NCI-H345 (cell line): ENCODE data around the gene CDC27.
"Not testable (repeated sequence)": the region's sequence is repeated elsewhere in the genome, so short reads cannot be mapped to it uniquely, and the experiment has no call there.

Experiments
- DNase-seq: peaks from one replicate; lab custom pipeline; 2025; lab: John Stamatoyannopoulos, UW

CDC27 gene, protein sequence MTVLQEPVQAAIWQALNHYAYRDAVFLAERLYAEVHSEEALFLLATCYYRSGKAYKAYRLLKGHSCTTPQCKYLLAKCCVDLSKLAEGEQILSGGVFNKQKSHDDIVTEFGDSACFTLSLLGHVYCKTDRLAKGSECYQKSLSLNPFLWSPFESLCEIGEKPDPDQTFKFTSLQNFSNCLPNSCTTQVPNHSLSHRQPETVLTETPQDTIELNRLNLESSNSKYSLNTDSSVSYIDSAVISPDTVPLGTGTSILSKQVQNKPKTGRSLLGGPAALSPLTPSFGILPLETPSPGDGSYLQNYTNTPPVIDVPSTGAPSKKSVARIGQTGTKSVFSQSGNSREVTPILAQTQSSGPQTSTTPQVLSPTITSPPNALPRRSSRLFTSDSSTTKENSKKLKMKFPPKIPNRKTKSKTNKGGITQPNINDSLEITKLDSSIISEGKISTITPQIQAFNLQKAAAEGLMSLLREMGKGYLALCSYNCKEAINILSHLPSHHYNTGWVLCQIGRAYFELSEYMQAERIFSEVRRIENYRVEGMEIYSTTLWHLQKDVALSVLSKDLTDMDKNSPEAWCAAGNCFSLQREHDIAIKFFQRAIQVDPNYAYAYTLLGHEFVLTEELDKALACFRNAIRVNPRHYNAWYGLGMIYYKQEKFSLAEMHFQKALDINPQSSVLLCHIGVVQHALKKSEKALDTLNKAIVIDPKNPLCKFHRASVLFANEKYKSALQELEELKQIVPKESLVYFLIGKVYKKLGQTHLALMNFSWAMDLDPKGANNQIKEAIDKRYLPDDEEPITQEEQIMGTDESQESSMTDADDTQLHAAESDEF

DNA sequence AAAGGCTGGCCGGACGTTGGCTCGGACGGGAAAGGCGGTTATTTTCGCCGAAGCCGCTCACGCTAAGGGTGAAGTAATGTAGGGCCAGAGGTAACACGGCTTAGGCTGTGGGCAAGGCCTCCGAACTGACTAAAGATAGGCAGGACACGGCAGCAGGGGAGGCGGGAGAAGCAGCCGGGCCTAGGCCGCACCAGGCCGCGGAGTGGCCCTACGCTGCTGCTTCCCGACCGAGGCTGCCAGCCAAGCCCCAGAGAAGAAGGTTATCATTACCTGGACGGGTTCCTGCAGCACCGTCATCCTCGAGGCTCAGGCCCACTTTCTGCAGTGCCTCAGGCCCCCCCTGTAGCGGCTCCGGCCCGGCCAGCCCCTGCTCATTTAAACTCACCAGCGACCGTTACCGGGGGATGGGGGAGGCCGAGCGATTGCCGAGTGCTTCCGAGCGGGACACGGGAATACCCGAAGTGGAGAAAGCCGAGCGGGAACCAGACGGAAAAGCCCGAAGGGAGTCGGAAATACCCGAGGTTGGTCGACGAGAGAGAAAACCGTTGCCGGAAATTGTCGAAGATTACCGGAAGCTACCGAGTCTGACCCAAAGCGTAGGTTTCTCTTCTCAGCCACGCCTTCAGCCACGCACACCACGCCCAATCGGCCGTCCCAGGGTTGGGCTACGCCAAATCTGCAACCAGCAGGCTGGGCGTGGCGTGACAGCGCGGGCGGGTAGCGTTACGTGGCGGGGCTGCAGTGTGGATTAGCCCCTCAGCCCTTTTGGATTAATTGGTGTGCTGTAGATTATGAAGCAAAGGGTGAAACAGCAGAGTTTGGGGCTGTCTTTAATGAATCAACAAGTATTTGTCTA lies at the start of gene CDC27:
CDC27 (minus strand) TSS at position 420 of the 856 bp plus-strand sequence; CDS start at position 297, 123 bp downstream.
- DNase-seq, result peak; percentile 100

DNA sequence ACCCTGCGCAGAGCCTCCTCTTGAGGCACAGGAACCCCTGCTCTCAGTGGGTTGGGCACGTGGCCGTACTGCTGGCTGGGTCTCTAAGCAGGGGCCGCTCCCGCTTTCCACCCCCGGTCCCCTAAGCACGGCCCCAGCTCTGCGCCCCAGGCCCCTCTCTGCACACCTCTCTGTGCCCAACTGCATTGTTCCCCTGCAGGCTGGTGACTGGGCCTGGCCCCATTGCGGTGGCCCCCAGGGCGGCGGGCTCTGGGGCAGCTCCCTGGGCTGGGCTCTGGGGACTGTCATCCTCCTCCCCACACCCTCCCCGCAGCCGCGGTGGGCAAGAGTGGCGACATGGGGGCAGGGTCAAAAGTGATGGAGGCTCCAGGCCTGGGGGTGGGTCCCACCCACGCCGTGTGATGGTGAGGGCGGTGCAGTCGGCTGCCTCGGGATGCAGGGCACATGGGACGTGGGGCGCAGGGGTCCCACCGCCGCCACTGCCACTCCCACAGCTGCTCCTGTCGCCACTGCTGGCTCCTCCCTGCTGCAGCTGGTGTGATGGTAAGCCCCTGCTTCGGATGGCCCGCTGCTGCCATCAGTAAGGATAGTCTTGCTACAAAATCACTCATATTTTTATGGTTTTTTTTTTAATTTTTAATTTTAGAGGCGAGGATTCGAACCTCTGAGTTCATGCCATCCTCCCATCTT lies 49.4 kb upstream of the CDC27 start:
- no peak for DNase-seq

- no peak for DNase-seq
Observed at GRCh38 chr17:47237841-47238240, 48.7 kb upstream of the CDC27 start.

DNA sequence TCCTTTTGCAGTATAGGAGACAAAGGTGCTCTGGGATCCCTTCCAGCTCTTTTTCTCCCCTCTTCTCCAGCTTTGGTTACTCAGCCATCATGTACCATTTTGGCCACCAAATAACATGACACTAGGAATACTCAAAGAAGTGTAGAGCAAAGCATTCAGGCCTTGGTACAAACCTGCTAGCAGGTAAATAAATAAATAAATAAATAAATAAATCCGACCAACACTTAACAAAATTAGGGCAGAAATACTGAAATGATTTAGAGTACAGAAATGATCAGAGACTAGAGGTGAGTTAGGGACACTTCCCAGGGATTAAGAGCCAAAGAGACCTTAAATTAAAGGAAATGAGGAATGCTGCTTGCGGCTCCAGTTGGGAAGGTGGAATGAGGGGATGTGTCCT lies 46.8 kb upstream of the CDC27 start:
- no peak for DNase-seq

DNA sequence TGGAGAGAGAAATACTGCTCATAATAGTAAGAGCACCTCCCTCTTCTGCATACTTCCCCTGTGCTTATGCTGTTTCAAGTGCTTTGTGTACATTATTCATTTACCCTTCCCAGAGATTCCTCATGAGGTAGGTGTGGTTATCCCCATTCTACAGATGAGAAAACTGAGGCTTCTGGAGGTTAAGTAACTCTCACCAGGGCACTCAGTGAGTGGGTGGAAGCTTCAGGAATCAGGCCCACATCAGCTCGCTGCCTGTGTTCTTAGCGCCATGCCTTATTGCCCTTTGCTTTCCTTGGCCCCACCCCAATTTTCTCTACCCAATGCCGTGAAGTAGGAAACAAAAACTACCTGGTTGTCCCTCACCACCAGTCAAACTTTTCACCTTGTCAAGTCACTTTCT lies 46.4 kb upstream of the CDC27 start:
- DNase-seq, result no peak

GRCh38 chr17:47232465-47232864 lies 43.4 kb upstream of the CDC27 start:
- no peak for DNase-seq

DNA sequence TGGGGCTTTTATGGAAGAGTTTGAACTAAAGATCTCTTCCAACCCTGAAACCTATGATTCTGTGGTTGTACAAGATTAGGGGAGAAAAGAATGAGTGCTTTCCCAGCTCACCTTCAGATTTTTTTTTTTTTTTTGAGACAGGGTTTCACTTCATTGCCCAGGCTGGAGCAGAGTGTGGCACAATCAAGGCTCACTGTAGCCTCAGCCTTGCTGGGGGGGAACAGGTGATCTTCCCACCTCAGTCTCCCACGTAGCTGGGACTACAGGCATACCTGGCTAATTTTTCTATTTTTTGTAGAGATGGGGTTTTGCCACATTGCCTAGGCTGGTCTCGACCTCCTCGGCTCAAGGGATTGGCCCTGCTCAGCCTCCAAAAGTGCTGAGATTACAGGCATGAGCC lies 42.8 kb upstream of the CDC27 start:
- no peak for DNase-seq

DNA sequence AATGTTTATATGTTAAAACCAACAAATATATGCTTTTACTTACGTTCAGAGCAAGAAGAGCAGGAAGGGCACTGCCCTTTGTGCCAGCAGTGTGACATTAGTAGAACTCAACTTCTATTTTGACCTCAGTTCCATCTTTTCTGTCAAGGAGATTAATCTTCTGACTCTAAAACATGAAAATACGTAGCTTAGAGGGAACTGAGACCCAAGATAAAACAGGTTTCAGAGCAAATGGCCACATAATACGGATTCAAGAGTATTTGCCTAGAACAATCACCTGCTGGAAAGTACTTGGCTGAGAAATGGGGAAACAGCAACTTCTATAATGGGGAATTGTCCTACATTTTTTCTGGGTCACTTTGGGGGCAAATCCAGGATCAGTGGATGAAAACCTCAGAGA lies 42.2 kb upstream of the CDC27 start:
- no peak for DNase-seq

- DNase-seq, result no peak
Observed at GRCh38 chr17:47230864-47231263, 41.8 kb upstream of the CDC27 start.

DNA sequence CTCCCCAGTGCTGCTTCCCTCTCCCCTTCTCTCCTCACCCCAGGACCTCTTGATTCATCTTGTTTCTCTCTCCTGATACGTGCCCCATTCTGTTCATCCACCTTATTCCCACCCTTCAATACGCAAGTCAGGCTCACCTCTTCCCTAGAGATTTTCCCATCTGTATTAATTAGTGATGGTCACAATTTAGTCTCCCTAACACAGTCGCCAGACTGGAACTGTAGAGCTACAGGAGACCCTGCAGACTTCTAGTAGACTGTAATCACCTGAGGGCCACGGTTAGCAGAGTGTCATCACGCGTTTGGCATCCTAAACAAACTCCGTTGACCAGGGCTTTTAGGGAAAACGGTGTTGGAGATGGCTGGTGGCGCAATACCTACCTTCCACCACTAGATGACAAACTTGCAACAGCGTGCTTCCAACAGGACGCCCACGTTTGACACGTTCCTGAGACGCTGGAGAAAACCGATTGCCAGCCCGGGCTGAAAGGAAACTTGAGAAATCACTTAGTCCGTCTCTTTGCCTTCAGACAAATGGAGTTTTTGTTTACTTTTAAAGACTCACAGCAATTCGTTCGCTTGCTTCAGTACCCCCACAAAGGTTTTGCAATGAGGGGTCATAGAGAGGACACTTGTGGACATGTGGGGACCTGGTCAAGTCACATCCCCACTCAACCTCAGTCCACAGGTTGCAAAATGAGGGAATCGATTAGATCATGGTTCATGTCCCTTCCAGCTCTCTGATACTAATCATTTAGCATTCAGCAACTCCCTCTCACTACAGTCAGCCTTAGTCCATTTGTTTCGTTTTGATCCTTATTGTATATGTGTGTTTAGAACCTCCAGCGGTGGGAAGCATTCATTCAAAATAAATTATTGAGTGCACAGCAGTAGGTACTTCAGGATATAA lies 40.7 kb upstream of the CDC27 start:
- DNase-seq, result peak; percentile 83

DNA sequence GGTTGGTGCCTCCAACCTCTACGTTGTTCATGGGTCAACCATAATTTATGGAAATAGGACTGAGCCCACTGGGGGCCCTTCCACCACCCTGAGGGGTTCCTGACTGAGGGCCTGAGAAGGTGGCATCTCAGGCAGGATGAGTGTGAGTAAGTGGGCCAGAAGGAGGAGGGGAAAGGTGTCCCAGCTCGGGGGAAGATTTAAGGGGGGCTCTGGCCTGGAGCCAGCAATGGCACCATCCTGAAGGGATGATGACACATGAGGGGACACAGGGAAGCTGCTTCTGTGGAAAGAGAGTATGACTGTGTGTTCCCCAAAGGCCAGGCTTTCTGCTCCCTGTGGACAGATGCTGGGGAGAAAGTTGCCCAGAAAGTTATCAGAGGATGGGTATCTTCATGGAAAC lies 38.8 kb upstream of the CDC27 start:
- DNase-seq, result no peak

GRCh38 chr17:47225911-47226688 lies 37.0 kb upstream of the CDC27 start:
- DNase-seq, result no peak

GRCh38 chr17:47225436-47225858 lies 36.4 kb upstream of the CDC27 start:
- DNase-seq, result no peak

DNA sequence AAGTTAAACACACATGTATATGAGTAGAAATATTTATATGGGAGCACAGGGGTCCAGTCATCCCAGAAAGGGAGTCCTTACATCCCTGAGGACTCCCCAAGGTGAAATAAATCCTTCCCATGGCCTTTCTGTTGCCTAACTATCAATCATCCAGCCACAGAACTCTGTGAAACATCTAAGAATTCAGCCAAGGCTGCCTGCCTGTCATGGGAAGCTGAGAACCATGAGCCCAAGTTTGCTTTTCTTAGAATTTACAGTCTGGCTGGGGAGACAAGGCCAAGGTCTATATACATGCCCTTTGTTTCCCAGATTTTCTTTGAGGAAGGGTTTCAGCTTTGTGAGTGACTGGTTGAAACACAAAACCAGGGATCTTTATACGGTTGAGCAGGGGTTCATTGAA lies 35.9 kb upstream of the CDC27 start:
- DNase-seq, result no peak

- DNase-seq, result not testable (repeated sequence)
Observed at GRCh38 chr17:47224077-47224476, 35.0 kb upstream of the CDC27 start.

DNA sequence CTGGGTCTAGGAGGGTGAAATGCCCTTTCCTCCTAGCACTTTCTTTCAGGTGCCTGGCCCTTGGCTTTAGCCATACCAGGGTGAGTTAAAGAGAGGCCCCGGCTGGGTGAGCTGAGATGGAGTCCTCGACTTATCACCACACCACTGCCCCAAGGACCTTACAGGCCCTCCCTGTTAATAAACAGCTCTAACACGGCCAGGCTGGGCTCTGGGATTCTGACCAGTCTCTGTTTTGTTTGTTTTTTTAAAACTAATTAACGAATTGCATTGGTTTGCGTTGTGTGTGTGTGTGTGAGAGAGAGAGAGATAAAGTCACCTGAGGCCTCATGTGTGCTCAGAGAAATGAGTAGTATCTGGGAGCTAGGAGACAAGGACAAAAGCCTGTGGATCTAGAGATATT lies 34.4 kb upstream of the CDC27 start:
- no peak for DNase-seq

DNA sequence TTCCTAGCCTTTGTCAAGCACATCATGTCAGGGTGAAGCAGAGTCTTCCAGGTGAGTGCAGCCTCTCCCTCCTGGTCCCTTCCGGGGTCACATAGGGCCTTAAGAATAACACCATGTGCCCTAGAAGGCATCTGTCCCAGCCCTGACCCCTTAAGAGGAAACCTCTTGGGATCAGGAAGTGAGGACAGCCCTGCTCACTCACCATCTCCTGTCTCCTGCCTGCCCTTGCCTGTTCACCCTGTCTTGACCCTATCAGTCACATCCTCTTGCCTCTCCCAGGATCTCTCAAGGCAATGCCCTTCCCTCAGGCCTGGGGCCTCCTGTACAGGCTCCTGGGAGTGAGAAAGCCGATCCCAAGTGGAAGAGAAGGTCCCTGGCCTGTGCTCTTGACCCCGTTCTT lies 33.9 kb upstream of the CDC27 start:
- DNase-seq, result no peak

GRCh38 chr17:47222047-47222446 lies 33.0 kb upstream of the CDC27 start:
- DNase-seq, result no peak

- no peak for DNase-seq
Observed at GRCh38 chr17:47221154-47221553, 32.1 kb upstream of the CDC27 start.

GRCh38 chr17:47220531-47220999 lies 31.5 kb upstream of the CDC27 start:
- DNase-seq, result peak; percentile 27
